ENCODE measurements around the gene FAR2.
"Not testable (repeated sequence)": the region's sequence is repeated elsewhere in the genome, so short reads cannot be mapped to it uniquely, and the experiment has no call there.

FAR2 gene

GRCh38 chr12:29155079-29155478 lies 6.0 kb downstream of the FAR2 start:
- no peak for DNase-seq

DNA sequence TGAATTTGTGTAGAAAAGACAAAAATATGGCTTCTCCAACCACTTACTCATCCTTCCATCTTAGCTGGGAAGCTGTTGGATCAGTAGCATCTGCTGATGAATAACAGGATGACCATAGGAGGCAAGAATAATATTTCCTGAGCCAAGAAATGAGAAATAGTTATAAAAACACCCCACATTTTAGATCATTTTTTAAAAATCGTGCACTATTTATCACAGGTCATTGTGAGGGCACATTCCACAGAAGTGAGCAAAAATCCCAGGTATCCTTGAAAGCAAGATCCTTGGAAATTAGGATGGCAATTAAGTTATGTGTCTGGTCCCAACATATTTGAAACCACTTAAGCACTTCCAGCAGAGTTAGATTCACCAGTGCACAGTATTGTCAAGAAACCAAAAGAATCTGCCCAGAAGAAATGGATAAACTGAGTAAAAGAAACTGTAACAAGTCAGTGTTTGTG lies 8.4 kb downstream of the FAR2 start:
- no peak for DNase-seq

GRCh38 chr12:29158115-29158763 lies 9.2 kb downstream of the FAR2 start:
- DNase-seq, result no peak

- no peak for DNase-seq
These were observed 10.6 kb downstream of the FAR2 start for GRCh38 chr12:29159661-29160060.

DNA sequence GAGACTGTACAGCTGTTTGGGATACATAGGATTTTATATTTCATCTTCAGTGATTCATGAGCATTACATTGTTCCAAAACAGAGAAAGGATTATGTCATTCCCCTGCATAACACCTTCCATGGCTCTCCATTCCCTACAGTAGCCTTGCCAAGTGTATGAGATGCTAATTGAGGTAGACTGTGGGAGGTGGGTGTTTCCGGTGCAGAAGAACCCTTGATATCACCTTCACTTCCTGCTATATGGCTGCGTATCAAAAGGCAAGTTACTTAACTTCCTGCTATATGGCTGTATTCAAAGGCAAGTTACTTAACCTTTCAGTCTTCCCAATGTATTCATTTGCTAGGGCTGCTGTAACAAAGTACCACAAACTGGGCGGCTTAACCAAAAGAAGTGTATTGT lies 11.2 kb downstream of the FAR2 start:
- DNase-seq, result peak in 1 of 5 donors; percentile 33

- no peak for DNase-seq
These were observed 14.1 kb downstream of the FAR2 start for GRCh38 chr12:29163146-29163545.

- DNase-seq, result peak in 1 of 5 donors; percentile 53
These were observed 15.7 kb downstream of the FAR2 start for GRCh38 chr12:29164477-29165393.

GRCh38 chr12:29167445-29167844 lies 18.4 kb downstream of the FAR2 start:
- DNase-seq, result no peak

DNA sequence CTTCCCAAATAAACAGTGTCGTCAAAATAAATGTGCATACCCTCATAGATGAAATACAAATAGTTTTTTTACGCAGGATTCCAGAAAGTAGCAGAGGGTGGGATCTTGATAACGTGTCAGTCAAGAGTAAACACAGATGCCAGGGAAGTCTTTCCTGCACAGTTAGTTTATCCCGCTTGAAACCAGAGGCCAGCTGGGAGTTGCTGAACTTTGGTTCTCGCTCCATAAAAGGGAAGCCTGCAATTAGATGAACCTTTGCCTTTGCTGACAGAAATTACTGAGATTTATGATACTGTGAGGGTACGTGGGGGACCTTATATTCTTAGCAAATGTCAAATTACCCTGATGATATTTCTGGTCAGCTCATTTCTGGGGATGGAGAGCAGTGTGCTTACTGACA lies 18.9 kb downstream of the FAR2 start:
- no peak for DNase-seq

- DNase-seq, result not testable (repeated sequence)
These were observed 20.9 kb downstream of the FAR2 start for GRCh38 chr12:29169978-29170377.

- not testable (repeated sequence) for DNase-seq
These were observed 21.5 kb downstream of the FAR2 start for GRCh38 chr12:29170478-29171084.

DNA sequence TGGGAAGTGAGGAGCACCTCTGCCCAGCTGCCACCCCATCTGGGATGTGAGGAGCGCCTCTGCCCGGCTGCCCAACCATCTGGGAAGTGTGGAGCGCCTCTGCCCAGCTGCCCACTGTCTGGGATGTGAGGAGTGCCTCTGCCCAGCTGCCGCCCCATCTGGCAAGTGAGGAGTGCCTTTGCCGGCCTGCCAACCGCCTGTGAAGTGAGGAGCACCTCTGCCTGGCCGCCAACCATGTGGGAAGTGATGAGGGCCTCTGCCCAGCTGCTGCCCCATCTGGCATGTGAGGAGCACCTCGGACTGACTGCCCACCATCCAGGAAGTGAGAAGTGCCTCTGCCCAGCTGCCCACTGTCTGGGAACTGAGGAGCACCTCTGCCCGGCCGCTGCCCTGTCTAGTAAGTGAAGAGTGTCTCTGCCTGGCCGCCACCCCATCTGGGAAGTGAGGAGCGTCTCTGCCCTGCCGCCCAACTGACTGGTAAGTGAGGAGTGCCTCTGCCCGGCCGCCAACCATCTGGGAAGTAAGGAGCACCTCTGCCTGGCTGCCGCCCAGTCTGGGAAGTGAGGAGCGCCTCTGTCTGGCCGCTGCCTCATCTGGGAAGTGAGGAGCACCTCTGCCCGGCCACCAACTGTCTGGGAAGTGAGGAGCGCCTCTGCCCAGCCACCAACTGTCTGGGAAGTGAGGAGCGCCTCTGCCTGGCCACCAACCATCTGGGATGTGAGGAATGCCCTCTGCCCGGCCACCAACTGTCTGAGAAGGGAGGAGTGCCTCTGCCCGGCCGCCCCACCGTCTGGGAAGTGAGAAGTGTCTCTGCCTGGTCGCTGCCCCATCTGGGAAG lies 22.6 kb downstream of the FAR2 start:
- no peak for DNase-seq

- DNase-seq, result no peak
These were observed 27.9 kb downstream of the FAR2 start for GRCh38 chr12:29176941-29177340.

- DNase-seq, result not testable (repeated sequence)
These were observed 33.2 kb downstream of the FAR2 start for GRCh38 chr12:29182247-29182646.

- DNase-seq, result no peak
These were observed 38.7 kb downstream of the FAR2 start for GRCh38 chr12:29187756-29188155.

DNA sequence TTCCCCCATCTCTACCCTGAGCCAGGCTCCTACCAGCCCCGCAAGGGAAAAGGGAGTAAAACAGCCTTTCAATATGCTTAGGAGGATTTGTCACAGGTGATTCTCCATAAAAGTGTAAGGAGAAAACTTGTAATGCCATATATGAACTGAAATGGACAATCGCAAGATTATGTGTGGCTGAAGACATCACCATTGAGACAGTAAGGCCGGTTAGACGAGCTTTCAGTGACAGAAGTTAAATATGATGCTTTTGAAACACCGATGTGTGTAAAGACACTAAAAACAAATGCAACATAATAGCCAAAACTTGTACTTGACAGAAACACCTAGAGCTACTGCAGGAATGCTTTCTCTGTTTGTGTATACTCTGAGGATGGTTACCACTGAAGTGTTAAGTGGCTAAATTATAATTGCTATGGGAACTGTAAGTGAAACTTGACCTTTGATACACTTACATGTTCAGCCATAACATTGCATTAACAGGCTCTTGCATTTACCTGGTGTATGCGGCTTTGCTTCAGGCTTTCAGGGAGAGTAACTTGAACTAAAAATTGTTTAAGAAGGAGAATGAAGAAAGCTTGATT lies 42.3 kb downstream of the FAR2 start:
- no peak for DNase-seq

- no peak for DNase-seq
These were observed 49.8 kb downstream of the FAR2 start for GRCh38 chr12:29198901-29199300.

DNA sequence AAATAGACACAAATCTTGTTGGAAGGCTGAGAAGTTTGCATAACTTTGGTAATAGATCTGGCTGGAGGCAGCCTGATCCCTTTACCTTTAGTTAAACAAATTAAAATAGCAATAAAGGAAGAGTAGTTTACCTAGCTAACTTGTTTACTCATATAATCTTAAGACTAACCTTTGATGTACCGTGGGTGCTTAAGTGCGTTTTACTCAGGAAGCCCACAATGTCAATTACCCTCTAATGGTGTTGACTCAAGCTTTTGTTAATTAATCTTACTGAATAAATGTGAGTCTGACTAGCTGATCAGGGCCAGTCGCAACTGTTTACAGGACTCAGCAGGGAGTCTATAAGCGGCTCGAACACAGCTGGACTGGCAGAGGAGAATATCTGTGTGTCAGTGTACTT lies 51.5 kb downstream of the FAR2 start:
- DNase-seq, result no peak

GRCh38 chr12:29201296-29201695 lies 52.2 kb downstream of the FAR2 start:
- DNase-seq, result no peak

DNA sequence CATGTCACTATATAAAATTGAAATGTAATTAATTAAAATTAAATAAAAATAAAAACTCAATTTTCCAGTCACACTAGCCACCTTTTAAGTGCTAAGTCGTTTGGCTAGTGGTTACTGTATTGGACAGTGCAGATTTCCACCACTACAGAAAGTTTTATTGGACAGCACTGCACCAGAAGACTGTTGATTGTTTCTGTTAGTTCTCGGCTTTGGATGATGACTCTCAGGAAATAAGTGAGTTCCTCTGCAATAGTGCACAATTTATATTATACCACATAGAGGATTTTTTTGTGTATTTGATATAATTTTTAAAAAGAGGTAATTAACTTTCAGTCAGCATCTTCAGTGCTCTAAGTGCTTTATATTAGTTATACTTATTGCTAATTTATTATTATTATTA lies 52.7 kb downstream of the FAR2 start:
- DNase-seq, result no peak

- no peak for DNase-seq
These were observed 55.4 kb downstream of the FAR2 start for GRCh38 chr12:29204521-29204920.

DNA sequence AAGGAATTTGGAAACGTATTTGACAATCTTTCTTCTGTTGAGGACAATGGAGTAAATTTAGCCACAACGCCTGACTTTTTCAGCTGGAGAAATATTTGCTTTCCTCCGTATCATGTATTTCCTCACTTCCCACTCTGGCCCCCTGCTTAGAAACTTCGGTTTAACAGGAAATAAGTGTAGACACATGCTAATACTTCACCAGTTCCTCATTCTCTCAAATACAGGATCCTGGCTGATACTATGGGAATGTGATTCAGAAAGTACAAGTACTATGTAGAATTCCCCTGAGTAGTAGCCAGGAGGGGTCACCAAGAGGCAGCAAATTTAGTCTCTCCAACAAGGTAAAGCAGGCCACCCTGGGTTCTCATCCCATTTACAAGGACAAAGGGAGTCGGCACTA lies 58.0 kb downstream of the FAR2 start:
- no peak for DNase-seq
